GM20000 (cell line): ENCODE data around the gene QTRT2.

Source experiments
- DNase-seq: peaks from one replicate; pipeline ENCODE4 v3.0.0; 2012; ENCODE audit warnings: low spot score
- CTCF ChIP-seq: IDR thresholded peaks from 2 replicates; pipeline ENCODE4 v1.5.1; 2012; ENCODE audit warnings: mild to moderate bottlenecking, control low read depth; ENCODE audit errors: extremely low read depth, missing control alignments

QTRT2 gene

GRCh38 chr3:114132500-114132899 lies 76.0 kb downstream of the QTRT2 start:
- DNase-seq, result no peak
- TF ChIP-seq CTCF, result no peak

GRCh38 chr3:114133947-114134346 lies 77.4 kb downstream of the QTRT2 start:
- DNase-seq, result no peak
- no peak for TF ChIP-seq CTCF
